ENCODE data around the gene NKAIN2.

GRCh38 chr6:124622351-124622750 lies 818.7 kb downstream of the NKAIN2 start:
- no peak for TF ChIP-seq CTCF (IDR thresholded peaks at IDR 0.05)
- TF ChIP-seq POLR2A (IDR thresholded peaks at IDR 0.05) = no peak

Data from thyroid gland (tissue), 4 donors.